ENCODE measurements around the gene PIK3R5. TPM values are rescaled to one million over a fixed set of nuclear protein-coding genes. Genes with fewer than 3 reads are reported as not detected.

PIK3R5 gene
- polyA plus RNA-seq, 1 donor from 2014 or later = not detected

GRCh38 chr17:8969901-8970300 lies 4.4 kb upstream of the PIK3R5 start:
- TF ChIP-seq POLR2AphosphoS5 (IDR thresholded peaks at IDR 0.05) = no peak
- no peak for TF ChIP-seq EZH2 (IDR thresholded peaks at IDR 0.05; ENCODE audit: borderline replicate concordance, insufficient read depth, low read length, poor library complexity, severe bottlenecking)
- TF ChIP-seq EP300 (conservative IDR thresholded peaks at IDR 0.05; ENCODE audit: poor library complexity, severe bottlenecking) = no peak
- TF ChIP-seq REST (IDR thresholded peaks at IDR 0.05; ENCODE audit: borderline replicate concordance) = no peak
- TF ChIP-seq CTCF (IDR thresholded peaks at IDR 0.05; ENCODE audit: poor library complexity, severe bottlenecking) = no peak
- no peak for TF ChIP-seq TAF1 (IDR thresholded peaks at IDR 0.05; ENCODE audit: low read depth)
- TF ChIP-seq RAD21 (conservative IDR thresholded peaks at IDR 0.05) = no peak
- TF ChIP-seq SMC3 (conservative IDR thresholded peaks at IDR 0.05; ENCODE audit: poor library complexity) = no peak
- no peak for TF ChIP-seq MXI1 (conservative IDR thresholded peaks at IDR 0.05; ENCODE audit: poor library complexity, severe bottlenecking)
- H3K9me2 ChIP-seq (ENCODE audit: insufficient read depth, low read length) = no peaks in the 10 kb centered on the region

GRCh38 chr17:8968503-8968902 lies 3.0 kb upstream of the PIK3R5 start:
- no peak overlapping the region for H2AFZ ChIP-seq (ENCODE audit: low read depth, low read length)
- TF ChIP-seq EZH2 (IDR thresholded peaks at IDR 0.05; ENCODE audit: borderline replicate concordance, insufficient read depth, low read length, poor library complexity, severe bottlenecking) (no peak), RAD21 (conservative IDR thresholded peaks at IDR 0.05) (no peak), REST (IDR thresholded peaks at IDR 0.05; ENCODE audit: borderline replicate concordance) (no peak), MXI1 (conservative IDR thresholded peaks at IDR 0.05; ENCODE audit: poor library complexity, severe bottlenecking) (no peak)
- peaks cover 4% of the 10 kb centered on the region for H3K9me3 ChIP-seq (ENCODE audit: low read length)
- H3K4me3 ChIP-seq (ENCODE audit: low read length) = no peak overlapping the region
- no peaks in the 10 kb centered on the region for H3K79me2 ChIP-seq (replicated peaks; ENCODE audit: insufficient read depth, low read length)
- no peaks in the 10 kb centered on the region for H4K20me1 ChIP-seq (ENCODE audit: insufficient read depth)
- no peak overlapping the region for H3K9ac ChIP-seq (ENCODE audit: low read length)
- no peak overlapping the region for H3K4me2 ChIP-seq (ENCODE audit: low read length)
- H3K27me3 ChIP-seq (ENCODE audit: insufficient read depth, low read depth, low read length) = peaks cover 34% of the 10 kb centered on the region
- no peaks in the 10 kb centered on the region for H3F3A ChIP-seq (ENCODE audit: insufficient read depth, low read length, poor library complexity, severe bottlenecking)
- H3K27ac ChIP-seq (ENCODE audit: low read length) = no peak overlapping the region
- no peaks in the 10 kb centered on the region for H3K9me2 ChIP-seq (ENCODE audit: insufficient read depth, low read length)
- no peaks in the 10 kb centered on the region for H3K36me3 ChIP-seq (ENCODE audit: insufficient read depth, low read length)

More at GRCh38 chr17:8969901-8970300, 4.4 kb upstream of the PIK3R5 start:
- Histone ChIP-seq H3K27ac (ENCODE audit: low read length) (no peak overlapping the region), H3K36me3 (ENCODE audit: insufficient read depth, low read length) (no peaks in the 10 kb centered on the region), H3K79me2 (replicated peaks; ENCODE audit: insufficient read depth, low read length) (no peaks in the 10 kb centered on the region), H3K27me3 (ENCODE audit: insufficient read depth, low read depth, low read length) (peaks cover 28% of the 10 kb centered on the region), H3K4me2 (ENCODE audit: low read length) (no peak overlapping the region), H3F3A (ENCODE audit: insufficient read depth, low read length, poor library complexity, severe bottlenecking) (no peaks in the 10 kb centered on the region), H3K9ac (ENCODE audit: low read length) (no peak overlapping the region), H3K4me3 (ENCODE audit: low read length) (no peak overlapping the region), H2AFZ (ENCODE audit: low read depth, low read length) (no peak overlapping the region), H4K20me1 (ENCODE audit: insufficient read depth) (no peaks in the 10 kb centered on the region), H3K9me3 (ENCODE audit: low read length) (peaks cover 4% of the 10 kb centered on the region)

All from neural cell (in vitro differentiated cells).